Dedifferentiated amniotic fluid mesenchymal stem cell (primary cell): ENCODE results near the gene CCDC184.
A peak's percentile ranks its signal among the peaks of the same experiment; 100 is the strongest.

Experiments
- DNase-seq: peaks from one replicate; pipeline ENCODE4 v3.0.0-alpha.2; 2016; ENCODE audit errors: extremely low spot score

The CCDC184 gene

DNA sequence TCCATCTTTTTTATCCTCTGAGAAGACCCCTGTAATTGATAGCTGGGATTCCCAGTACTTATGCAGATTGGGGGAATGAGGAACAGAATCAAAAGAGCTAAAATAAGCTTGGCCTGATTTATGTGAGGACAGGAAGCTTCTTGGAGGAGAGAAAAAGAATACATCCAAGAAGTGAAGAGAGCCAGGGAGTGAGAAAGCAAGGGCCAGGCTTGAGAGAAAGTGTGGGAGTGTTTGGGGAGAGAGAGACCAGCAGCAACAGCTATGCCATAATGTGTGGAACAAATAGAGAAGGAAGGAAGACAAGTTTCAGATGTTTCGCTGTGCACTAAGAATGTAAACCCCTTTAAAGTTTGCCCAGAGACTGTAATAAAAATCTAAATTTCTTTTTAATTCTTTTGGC lies 4.0 kb upstream of the CCDC184 start:
- DNase-seq: no peak

DNA sequence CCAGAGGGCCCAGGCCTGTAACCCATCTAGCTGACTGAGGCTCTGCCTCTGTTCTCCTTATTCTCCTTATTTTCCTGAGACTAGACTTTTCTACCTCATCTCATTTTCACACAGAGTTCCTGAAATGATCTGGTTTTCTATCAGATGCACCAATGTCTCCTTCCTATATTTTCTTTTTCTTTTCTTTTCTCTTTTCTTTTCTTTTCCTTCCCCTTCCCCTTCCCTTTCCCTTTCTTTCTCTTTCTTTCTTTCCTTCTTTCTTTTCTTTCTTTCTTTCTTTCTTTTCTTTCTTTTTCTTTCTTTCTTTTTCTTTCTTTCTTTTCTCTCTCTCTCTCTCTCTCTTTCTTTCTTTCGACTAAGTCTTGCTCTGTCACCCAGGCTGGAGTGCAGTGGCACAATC lies 3.0 kb upstream of the CCDC184 start:
- no peak for DNase-seq

GRCh38 chr12:48180857-48181495 lies 2.5 kb upstream of the CCDC184 start:
- DNase-seq: no peak

DNA sequence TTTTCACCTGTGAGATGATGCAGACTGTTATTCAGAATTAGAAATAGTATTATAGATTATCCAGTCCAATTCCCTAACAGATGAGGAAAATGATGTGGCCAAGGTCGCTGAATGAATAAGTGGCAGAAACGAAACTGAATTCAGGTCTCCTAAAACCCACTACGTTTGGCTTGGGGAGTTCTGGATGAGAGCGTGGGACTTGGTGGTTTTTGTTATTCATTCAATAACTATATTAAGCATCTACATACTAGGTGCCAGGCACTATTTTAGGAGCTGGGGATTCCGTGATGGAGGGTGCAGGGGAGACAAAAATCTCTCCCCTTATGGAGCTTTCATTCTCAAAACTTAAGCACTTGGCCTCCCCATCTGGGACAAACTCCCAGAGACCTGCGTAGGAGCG lies 813 bp upstream of the CCDC184 start:
- no peak for DNase-seq

DNA sequence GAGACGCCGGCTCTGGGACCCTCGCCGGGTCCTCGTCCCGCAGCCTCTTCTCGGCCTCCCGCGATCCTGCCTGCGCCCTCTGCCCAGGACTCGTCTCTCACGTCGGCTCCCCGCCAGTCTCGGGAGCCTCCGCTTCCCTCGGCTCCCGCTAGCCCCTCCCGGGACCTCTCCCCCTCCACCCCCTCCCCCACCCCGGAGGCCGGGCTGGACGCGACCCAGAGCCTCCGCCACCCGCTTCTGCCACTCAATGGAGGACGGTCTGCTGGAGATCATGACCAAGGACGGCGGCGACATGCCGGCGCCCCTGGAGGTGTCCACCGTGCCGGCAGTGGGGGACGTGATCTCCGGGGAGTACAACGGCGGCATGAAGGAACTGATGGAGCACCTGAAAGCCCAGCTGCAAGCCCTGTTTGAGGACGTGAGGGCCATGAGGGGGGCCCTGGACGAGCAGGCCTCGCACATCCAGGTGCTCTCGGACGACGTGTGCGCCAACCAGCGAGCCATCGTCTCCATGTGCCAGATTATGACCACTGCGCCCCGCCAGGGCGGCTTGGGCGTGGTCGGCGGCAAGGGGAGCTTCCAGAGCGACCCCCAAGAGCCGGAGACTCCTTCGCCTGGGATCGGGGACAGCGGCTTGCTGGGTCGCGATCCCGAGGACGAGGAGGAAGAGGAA lies 568 bp downstream of the CCDC184 start:
- DNase-seq: no peak

GRCh38 chr12:48184549-48184922 lies 1.1 kb downstream of the CCDC184 start:
- DNase-seq: no peak

DNA sequence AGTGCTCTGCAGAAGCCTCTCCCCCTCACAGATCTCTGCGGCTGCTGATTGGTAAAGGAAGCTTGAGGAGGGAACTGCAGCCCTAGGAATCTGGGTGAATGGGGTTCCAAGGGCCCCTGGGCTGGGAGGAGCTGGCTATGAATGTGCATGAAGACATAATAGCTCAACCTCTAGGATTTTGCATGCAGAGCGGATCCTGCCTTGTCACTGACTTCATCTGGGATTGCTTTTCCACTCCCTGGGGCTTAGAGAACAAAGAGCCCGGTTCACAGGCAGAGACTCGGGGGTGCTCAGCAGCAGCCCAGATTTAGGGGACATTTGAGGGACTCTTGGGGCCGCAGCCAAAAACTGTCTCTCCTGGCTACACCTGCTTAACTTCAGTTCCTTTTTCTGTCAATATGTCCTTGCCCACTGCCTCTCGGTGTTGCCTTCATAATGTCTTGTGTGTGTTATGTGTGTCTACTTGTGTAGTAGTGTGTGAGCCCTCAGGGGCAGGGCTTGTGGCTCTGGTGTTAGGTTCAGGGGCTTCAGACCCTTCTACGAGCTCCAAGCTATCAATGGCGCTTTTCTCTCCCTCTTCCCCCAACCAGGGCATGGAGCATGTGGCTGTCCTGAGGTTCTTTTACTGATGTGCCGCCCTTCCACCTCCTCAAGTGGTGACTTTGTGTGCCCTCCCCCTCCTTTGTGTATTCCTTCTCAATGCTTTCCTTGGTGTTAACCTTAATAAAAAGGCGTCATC lies 1.9 kb downstream of the CCDC184 start:
- no peak for DNase-seq

DNA sequence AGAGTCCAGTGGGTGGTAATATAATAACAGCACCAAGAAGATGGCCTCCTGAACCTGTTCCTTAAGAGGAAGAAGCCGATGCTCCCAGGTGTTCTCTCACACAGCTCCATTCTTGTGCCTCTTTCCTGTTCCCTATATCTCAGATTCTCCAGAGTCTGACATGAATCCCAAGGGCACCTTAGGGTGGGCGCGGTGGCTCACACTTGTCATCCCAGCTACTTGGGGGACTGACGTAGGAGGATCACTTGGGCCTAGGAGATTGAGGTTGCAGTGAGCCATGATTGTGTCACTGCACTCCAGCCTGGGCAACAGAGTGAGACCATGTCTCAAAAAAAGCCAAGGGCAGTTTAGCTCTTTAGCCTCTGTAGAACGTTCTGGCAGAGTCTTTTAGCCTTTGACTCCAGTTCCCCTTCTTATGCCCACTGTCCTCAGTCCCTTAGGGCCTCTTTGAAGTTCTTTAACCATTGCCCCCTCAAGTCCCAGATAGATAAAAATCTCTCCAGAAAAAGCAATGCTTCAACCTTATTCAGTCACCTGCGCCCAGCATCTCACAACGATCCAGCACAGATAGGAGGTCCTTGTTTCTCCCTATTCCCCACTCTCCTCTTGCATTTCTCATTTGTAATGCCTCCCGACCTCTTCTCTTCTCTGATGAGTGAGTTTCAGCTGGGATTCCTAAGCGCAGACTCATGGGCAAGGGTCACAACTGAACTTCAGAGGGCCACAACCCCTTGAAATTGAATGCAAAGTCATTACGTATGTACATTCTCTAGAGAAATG lies 4.7 kb downstream of the CCDC184 start:
- DNase-seq: no peak

DNA sequence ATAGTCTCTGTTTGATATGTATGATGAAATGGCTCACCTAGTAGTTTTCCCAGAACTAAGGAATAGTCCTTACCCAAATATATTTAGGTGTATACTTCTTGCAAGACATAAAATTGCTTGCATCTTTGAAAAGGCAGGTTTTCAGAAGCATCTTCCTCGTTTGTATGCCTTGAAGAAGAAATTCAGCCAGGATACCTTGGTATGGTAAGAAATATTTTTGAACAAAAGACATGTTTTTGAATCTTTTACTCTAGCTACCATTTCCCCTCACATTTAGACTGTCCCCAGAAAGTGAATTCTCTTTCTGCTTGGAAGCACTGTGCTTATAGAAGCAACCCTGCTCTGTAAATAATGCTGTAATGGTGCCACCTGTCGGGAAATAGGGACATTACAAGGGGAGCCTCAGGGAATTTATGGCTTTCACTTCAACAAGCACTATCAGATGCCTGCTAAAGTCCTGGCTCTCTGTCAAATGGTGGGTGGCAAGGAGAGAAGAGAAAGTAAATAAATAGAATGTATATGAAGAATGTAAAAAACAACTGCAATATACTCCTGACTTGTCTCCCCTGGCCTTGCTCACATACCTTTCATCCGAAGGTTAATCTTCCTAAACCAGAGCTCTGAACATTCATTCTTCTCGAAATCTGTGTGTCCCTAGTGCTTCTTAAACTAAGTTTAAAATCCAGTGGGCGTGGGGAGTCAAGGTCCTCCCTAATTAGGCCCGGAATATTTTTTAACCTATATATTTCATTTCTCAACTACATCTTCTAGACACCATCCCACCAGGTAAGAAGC lies 6.1 kb downstream of the CCDC184 start:
- DNase-seq: peak; percentile 79

DNA sequence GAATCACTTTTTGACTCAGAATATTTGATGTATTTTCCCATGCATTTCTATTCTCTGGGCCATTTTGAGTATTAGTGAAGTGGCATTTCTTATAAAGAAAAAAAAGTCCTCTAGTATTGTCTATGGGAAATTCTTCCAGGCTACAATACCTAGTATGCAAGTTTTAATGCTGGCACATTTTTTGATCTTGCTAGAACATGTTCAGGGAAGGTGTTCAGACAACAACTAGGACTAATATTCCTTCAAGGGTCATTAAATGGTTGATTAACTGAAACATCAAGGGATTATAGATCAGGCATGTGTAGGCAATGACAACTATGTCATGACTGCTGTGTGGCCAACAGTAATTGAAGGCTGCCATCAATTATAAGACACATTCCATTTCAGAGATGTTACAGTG lies 7.7 kb downstream of the CCDC184 start:
- no peak for DNase-seq

GRCh38 chr12:48192861-48193260 lies 9.4 kb downstream of the CCDC184 start:
- no peak for DNase-seq

GRCh38 chr12:48193623-48194022 lies 10.2 kb downstream of the CCDC184 start:
- DNase-seq: no peak

DNA sequence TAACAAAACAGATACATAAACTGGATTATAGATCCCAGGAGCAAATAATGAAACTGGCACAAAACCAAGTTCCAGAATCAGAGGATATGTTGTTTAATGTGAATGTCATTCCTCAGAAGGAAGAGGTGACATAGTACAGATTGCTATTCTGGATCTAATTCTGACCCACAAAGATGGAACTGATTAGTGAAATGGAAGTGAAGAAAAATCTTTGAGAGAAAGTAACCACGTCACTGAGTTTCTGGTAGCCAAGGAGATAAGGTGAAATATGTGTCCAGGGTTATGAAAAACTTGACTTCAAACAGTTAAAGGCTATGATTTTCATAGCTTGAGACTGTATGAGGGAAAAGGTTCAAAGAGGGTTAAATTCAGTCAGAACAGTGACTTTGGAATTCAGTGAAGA lies 11.4 kb downstream of the CCDC184 start:
- DNase-seq: no peak

GRCh38 chr12:48197549-48197970 lies 14.1 kb downstream of the CCDC184 start:
- no peak for DNase-seq

- peak; percentile 85 for DNase-seq
Measured at GRCh38 chr12:48197971-48198671, 14.7 kb downstream of the CCDC184 start.

DNA sequence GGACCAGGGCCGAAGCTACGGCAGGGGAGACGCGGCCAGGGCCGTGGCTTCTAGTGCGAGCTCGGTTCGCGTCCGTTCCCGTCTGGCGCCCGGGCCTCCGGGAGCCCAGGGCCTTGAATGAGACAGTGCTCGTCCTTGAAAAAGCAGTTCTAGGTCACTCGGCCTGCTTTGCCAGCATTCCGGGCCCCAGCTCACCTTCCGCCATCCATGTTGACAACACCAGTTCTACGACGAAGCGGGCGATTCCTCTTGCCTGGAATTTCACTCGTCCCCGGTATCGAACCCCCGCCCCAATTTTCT lies 15.2 kb downstream of the CCDC184 start:
- no peak for DNase-seq

- no peak for DNase-seq
Measured at GRCh38 chr12:48198985-48199384, 15.5 kb downstream of the CCDC184 start.

DNA sequence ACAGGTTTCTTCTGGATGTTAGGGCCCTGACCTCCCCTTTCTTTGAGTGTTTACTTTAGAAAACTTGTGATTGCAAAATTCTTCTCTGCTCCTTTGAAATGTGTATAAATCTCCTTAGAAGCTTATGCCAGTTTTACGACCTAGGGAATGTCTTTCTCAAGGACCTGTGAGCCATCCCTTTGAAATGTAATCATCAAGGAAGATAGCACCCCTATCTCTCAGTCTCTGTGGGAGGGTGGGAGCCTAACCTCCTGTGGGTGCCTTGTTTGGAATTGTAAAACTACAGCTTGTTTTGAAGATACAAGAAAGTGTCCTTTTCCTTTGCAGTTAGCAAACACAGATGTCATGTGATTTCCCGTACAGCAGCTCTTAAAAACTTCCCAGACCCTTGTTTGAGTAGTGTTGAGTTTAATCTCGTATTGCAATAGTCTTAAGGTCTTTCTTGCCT lies 16.4 kb downstream of the CCDC184 start:
- no peak for DNase-seq

DNA sequence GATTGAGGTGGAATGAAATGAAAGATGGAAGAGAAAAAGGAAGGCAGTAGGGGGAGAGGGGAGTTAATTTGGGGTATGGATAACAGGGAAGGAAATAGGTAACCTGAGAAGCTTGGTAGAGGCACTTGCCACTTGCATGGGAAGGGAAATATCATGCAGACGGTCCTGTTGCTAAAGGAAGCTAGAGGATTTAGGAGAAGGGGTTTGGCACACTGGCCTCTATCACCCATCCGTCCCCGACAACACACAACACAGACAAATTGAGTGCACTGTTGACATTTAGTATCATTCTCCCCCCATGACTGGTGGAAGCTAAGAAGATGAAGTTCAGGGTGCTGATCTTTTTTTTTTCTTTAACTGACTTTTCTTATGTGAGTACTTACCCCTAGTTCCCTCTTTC lies 17.6 kb downstream of the CCDC184 start:
- no peak for DNase-seq

GRCh38 chr12:48201516-48201915 lies 18.1 kb downstream of the CCDC184 start:
- no peak for DNase-seq

GRCh38 chr12:48202766-48203165 lies 19.3 kb downstream of the CCDC184 start:
- DNase-seq: no peak
